Measurements from ENCODE around the gene IFI27L1.

Gene IFI27L1

GRCh38 chr14:94038921-94039629 lies 42.0 kb upstream of the IFI27L1 start:
- H3K27ac ChIP-seq = no peak overlapping the region
- TF ChIP-seq ZFX (IDR thresholded peaks at IDR 0.05; ENCODE audit: borderline replicate concordance) = no peak
- no peak for TF ChIP-seq CTCF (IDR thresholded peaks at IDR 0.05)

- no peak overlapping the region for H3K27ac ChIP-seq
- no peak for TF ChIP-seq CTCF (IDR thresholded peaks at IDR 0.05)
- no peak for TF ChIP-seq ZFX (IDR thresholded peaks at IDR 0.05; ENCODE audit: borderline replicate concordance)
These were observed 40.9 kb upstream of the IFI27L1 start for GRCh38 chr14:94040247-94040646.

GRCh38 chr14:94040796-94041195 lies 40.3 kb upstream of the IFI27L1 start:
- TF ChIP-seq ZFX (IDR thresholded peaks at IDR 0.05; ENCODE audit: borderline replicate concordance) = no peak
- TF ChIP-seq CTCF (IDR thresholded peaks at IDR 0.05) = no peak
- H3K27ac ChIP-seq = no peak overlapping the region

- TF ChIP-seq CTCF (IDR thresholded peaks at IDR 0.05) = no peak
- no peak for TF ChIP-seq ZFX (IDR thresholded peaks at IDR 0.05; ENCODE audit: borderline replicate concordance)
These were observed 39.4 kb upstream of the IFI27L1 start for GRCh38 chr14:94041551-94042346.

GRCh38 chr14:94042433-94043091 lies 38.5 kb upstream of the IFI27L1 start:
- TF ChIP-seq CTCF (IDR thresholded peaks at IDR 0.05) = no peak
- no peak for TF ChIP-seq ZFX (IDR thresholded peaks at IDR 0.05; ENCODE audit: borderline replicate concordance)
- no peak overlapping the region for H3K27ac ChIP-seq

More at GRCh38 chr14:94041551-94042346, 39.4 kb upstream of the IFI27L1 start:
- H3K27ac ChIP-seq = no peak overlapping the region

- TF ChIP-seq CTCF (IDR thresholded peaks at IDR 0.05) = no peak
- TF ChIP-seq ZFX (IDR thresholded peaks at IDR 0.05; ENCODE audit: borderline replicate concordance) = no peak
- no peak overlapping the region for H3K27ac ChIP-seq
These were observed 37.9 kb upstream of the IFI27L1 start for GRCh38 chr14:94043111-94043755.
